Measurements from ENCODE around the gene CHST3. TPM values are rescaled to one million over a fixed set of nuclear protein-coding genes. Genes with fewer than 3 reads are reported as not detected.

CHST3 gene
- total RNA-seq, 1 experiment from 2014 or later: 6.1 TPM

GRCh38 chr10:71980181-71981014 lies 16.2 kb downstream of the CHST3 start:
- Histone ChIP-seq H3K27me3 (ENCODE audit: insufficient read depth, low read length) (no peaks in the 10 kb centered on the region), H2AFZ (ENCODE audit: low read length) (no peak overlapping the region), H4K20me1 (ENCODE audit: control insufficient read depth, insufficient read depth, insufficient read length) (no peaks in the 10 kb centered on the region), H4K91ac (ENCODE audit: insufficient read length, low read depth, low read length) (no peak overlapping the region), H3K4me2 (ENCODE audit: insufficient read depth, insufficient read length, low read length) (no peak overlapping the region), H3K79me1 (ENCODE audit: insufficient read depth, low read depth, low read length, poor library complexity, severe bottlenecking) (no peaks in the 10 kb centered on the region), H3K4me1 (ENCODE audit: insufficient read depth, low read length) (peaks cover 2% of the 10 kb centered on the region; the same call in 1 of the 2 replicates), H3K79me2 (ENCODE audit: insufficient read depth, low read length) (peaks cover 2% of the 10 kb centered on the region; the same call in 1 of the 2 replicates), H3K23me2 (ENCODE audit: insufficient read length, low read depth, low read length, poor library complexity, severe bottlenecking) (no peaks in the 10 kb centered on the region), H4K5ac (ENCODE audit: insufficient read length, low read depth, low read length) (no peak overlapping the region), H2BK5ac (ENCODE audit: insufficient read length, low read length) (no peak overlapping the region), H3K27ac (ENCODE audit: insufficient read length, low read depth, low read length) (no peak overlapping the region), H4K8ac (replicated peaks; ENCODE audit: insufficient read length, low read depth, low read length) (no peak overlapping the region), H3K56ac (ENCODE audit: insufficient read length, low read depth, low read length) (no peak overlapping the region), H2BK120ac (ENCODE audit: low read depth, low read length, poor library complexity, severe bottlenecking) (no peak overlapping the region), H3K23ac (ENCODE audit: insufficient read length, low read depth, low read length) (no peak overlapping the region), H2AK5ac (ENCODE audit: insufficient read length, low read length) (no peak overlapping the region), H3T11ph (ENCODE audit: low read length) (no peak overlapping the region), H2BK15ac (ENCODE audit: low read depth, low read length) (no peak overlapping the region), H3K14ac (ENCODE audit: insufficient read depth, low read length) (no peak overlapping the region), H2BK20ac (ENCODE audit: low read depth, low read length, poor library complexity, severe bottlenecking) (no peak overlapping the region), H3K4ac (ENCODE audit: low read depth, low read length) (no peak overlapping the region), H3K9me3 (ENCODE audit: control insufficient read depth, low read depth, low read length) (no peaks in the 10 kb centered on the region), H2BK12ac (ENCODE audit: insufficient read length, low read depth, low read length) (no peak overlapping the region), H3K18ac (ENCODE audit: insufficient read length, low read depth, low read length) (no peak overlapping the region), H3K9ac (ENCODE audit: extremely low read depth, insufficient read length, low read length) (no peak overlapping the region)
- Mint-ChIP-seq H3K4me1 (peaks cover 22 to 33% of the 10 kb centered on the region in 2 experiments), H3K9me3 (no peaks in the 10 kb centered on the region), H3K27ac (no peak overlapping the region), H3K27me3 (ENCODE audit: low read depth) (no peaks in the 10 kb centered on the region), H3K36me3 (ENCODE audit: insufficient read depth in 1 of 3, low read depth in 3 of 3) (0 out of 7 replicates have a peak, but pooled peaks cover 0 to 3% (median 0%) of the 10 kb centered on the region in 3 experiments), H3K4me3 (no peak overlapping the region)
- TF ChIP-seq, protein P1, sequence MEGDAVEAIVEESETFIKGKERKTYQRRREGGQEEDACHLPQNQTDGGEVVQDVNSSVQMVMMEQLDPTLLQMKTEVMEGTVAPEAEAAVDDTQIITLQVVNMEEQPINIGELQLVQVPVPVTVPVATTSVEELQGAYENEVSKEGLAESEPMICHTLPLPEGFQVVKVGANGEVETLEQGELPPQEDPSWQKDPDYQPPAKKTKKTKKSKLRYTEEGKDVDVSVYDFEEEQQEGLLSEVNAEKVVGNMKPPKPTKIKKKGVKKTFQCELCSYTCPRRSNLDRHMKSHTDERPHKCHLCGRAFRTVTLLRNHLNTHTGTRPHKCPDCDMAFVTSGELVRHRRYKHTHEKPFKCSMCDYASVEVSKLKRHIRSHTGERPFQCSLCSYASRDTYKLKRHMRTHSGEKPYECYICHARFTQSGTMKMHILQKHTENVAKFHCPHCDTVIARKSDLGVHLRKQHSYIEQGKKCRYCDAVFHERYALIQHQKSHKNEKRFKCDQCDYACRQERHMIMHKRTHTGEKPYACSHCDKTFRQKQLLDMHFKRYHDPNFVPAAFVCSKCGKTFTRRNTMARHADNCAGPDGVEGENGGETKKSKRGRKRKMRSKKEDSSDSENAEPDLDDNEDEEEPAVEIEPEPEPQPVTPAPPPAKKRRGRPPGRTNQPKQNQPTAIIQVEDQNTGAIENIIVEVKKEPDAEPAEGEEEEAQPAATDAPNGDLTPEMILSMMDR (conservative IDR thresholded peaks at IDR 0.05): no peak
- DNase-seq: no peak
- WGBS (ENCODE audit: extremely low coverage, insufficient read length, low lambda C conversion rate): no CpG with 5 or more reads among the region's 10 CpGs

Data from H9 (cell line).